WTC11 (cell line): Measurements from ENCODE around the gene PLEKHM3. TPM values are rescaled to one million over a fixed set of nuclear protein-coding genes. Genes with fewer than 3 reads are reported as not detected.
A peak's percentile ranks its signal among the peaks of the same experiment; 100 is the strongest.

ENCODE experiments used
- ATAC-seq: fragments of 200-7000 bp; cut with Tn5 transposase; 2 replicates; pipeline ENCODE4 v1.10.0; 2021; ENCODE audit warnings: mild to moderate bottlenecking, moderate library complexity
- CTCF ChIA-PET: fragments of 300-600 bp; sonication (Branson Sonifier 250); formaldehyde crosslinking; loops from one replicate; lab custom pipeline; 2021; ENCODE audit warnings: antibody characterized with exemption; lab: Charles Lee
- POLR2A ChIA-PET: fragments of 350-600 bp; sonication (Branson Sonifier 250); formaldehyde crosslinking; loops from one replicate; lab custom pipeline; 2021; ENCODE audit warnings: antibody characterized with exemption; lab: Charles Lee
- DNase-seq: peaks from one replicate; pipeline ENCODE4 v3.0.0; 2021; ENCODE audit warnings: low spot score
- H3K27ac Mint-ChIP-seq: 2 replicates; pipeline ENCODE4 v1.8.0; 2021; ENCODE audit warnings: mixed read lengths
- H3K27me3 Mint-ChIP-seq: 2 replicates; pipeline ENCODE4 v1.8.0; 2021; ENCODE audit warnings: low read depth, mild to moderate bottlenecking, moderate library complexity, mixed read lengths
- H3K36me3 Mint-ChIP-seq: 2 replicates; pipeline ENCODE4 v1.8.0; 2021; ENCODE audit warnings: mixed read lengths
- H3K4me1 Mint-ChIP-seq: 2 replicates; pipeline ENCODE4 v1.8.0; 2022; ENCODE audit warnings: mixed read lengths
- H3K4me3 Mint-ChIP-seq: 2 replicates; pipeline ENCODE4 v1.8.0; 2021; ENCODE audit warnings: mild to moderate bottlenecking, moderate library complexity, mixed read lengths
- H3K9me3 Mint-ChIP-seq: 2 replicates; pipeline ENCODE4 v1.8.0; 2021; ENCODE audit warnings: mixed read lengths
- CREM ChIP-seq: sonication (generic); formaldehyde crosslinking; IDR thresholded peaks from 2 replicates; pipeline ENCODE4 v1.8.1; 2022; ENCODE audit warnings: mild to moderate bottlenecking, missing genetic modification reagents, moderate library complexity
- ETV6 ChIP-seq: sonication (generic); formaldehyde crosslinking; IDR thresholded peaks from 2 replicates; pipeline ENCODE4 v1.8.1; 2022; ENCODE audit warnings: mild to moderate bottlenecking, missing genetic modification reagents
- NFATC4 ChIP-seq: fragments of 250-450 bp; sonication (Bioruptor Pico); IDR thresholded peaks from 2 replicates; pipeline ENCODE4 v1.9.0; 2021; ENCODE audit warnings: mild to moderate bottlenecking
- NR3C1 ChIP-seq: sonication (generic); formaldehyde crosslinking; conservative IDR thresholded peaks from 2 replicates; pipeline ENCODE4 v1.8.1; 2023; ENCODE audit warnings: low read depth, mild to moderate bottlenecking, missing genetic modification reagents
- RORB ChIP-seq: fragments of 250-450 bp; sonication (Bioruptor Pico); IDR thresholded peaks from 2 replicates; pipeline ENCODE4 v1.9.0; 2021; ENCODE audit warnings: mild to moderate bottlenecking
- TEAD4 ChIP-seq: sonication (generic); formaldehyde crosslinking; IDR thresholded peaks from 2 replicates; pipeline ENCODE4 v1.8.0; 2022; ENCODE audit warnings: mild to moderate bottlenecking, missing genetic modification reagents
- TP53 ChIP-seq: sonication (generic); formaldehyde crosslinking; IDR thresholded peaks from 2 replicates; pipeline ENCODE4 v1.8.1; 2023; ENCODE audit warnings: mild to moderate bottlenecking, missing genetic modification reagents
- ZNF121 ChIP-seq: sonication (generic); formaldehyde crosslinking; IDR thresholded peaks from 2 replicates; pipeline ENCODE4 v1.8.0; 2023; ENCODE audit warnings: missing genetic modification reagents
- ZNF317 ChIP-seq: sonication (generic); formaldehyde crosslinking; IDR thresholded peaks from 2 replicates; pipeline ENCODE4 v1.8.1; 2023; ENCODE audit warnings: low read depth, mild to moderate bottlenecking, moderate library complexity, missing genetic modification reagents, borderline replicate concordance
- ZNF423 ChIP-seq: fragments of 250-450 bp; sonication (Bioruptor Pico); IDR thresholded peaks from 2 replicates; pipeline ENCODE4 v2.1.2; 2022; ENCODE audit warnings: mild to moderate bottlenecking, moderate library complexity
- total RNA-seq: library from RNA; stranded (reverse); gene quantifications from 3 replicates; pipeline ENCODE4 v1.2.3, GENCODE V29; 2021
- TF ChIP-seq, protein P1 (sequence below): sonication (generic); formaldehyde crosslinking; IDR thresholded peaks from 2 replicates; pipeline ENCODE4 v1.8.0; 2022; ENCODE audit warnings: mild to moderate bottlenecking, missing genetic modification reagents
- TF ChIP-seq, protein P2 (sequence below): sonication (generic); formaldehyde crosslinking; IDR thresholded peaks from 2 replicates; pipeline ENCODE4 v1.8.0; 2023; ENCODE audit warnings: missing genetic modification reagents
- TF ChIP-seq, protein P3 (sequence below): sonication (generic); formaldehyde crosslinking; IDR thresholded peaks from 2 replicates; pipeline ENCODE4 v1.8.1; 2023; ENCODE audit warnings: mild to moderate bottlenecking, missing genetic modification reagents, moderate library complexity
- TF ChIP-seq, protein P4 (sequence below): sonication (generic); formaldehyde crosslinking; IDR thresholded peaks from 2 replicates; pipeline ENCODE4 v1.8.0; 2023; ENCODE audit warnings: mild to moderate bottlenecking, missing genetic modification reagents
- TF ChIP-seq, protein P5 (sequence below): sonication (generic); formaldehyde crosslinking; conservative IDR thresholded peaks from 2 replicates; pipeline ENCODE4 v1.8.1; 2023; ENCODE audit warnings: mild to moderate bottlenecking, low read depth, missing genetic modification reagents, moderate library complexity
- TF ChIP-seq, protein P6 (sequence below): sonication (generic); formaldehyde crosslinking; IDR thresholded peaks from 2 replicates; pipeline ENCODE4 v1.8.1; 2022; ENCODE audit warnings: missing genetic modification reagents, borderline replicate concordance
- TF ChIP-seq, protein P7 (sequence below): sonication (generic); formaldehyde crosslinking; IDR thresholded peaks from 2 replicates; pipeline ENCODE4 v1.8.1; 2022; ENCODE audit warnings: low read depth, missing genetic modification reagents, borderline replicate concordance
- TF ChIP-seq, protein P8 (sequence below): fragments of 250-450 bp; sonication (Bioruptor Pico); conservative IDR thresholded peaks from 2 replicates; pipeline ENCODE4 v1.9.0; 2021; ENCODE audit warnings: mild to moderate bottlenecking

The PLEKHM3 gene
- total RNA-seq, 1 experiment from 2014 or later: 5.8 TPM

DNA sequence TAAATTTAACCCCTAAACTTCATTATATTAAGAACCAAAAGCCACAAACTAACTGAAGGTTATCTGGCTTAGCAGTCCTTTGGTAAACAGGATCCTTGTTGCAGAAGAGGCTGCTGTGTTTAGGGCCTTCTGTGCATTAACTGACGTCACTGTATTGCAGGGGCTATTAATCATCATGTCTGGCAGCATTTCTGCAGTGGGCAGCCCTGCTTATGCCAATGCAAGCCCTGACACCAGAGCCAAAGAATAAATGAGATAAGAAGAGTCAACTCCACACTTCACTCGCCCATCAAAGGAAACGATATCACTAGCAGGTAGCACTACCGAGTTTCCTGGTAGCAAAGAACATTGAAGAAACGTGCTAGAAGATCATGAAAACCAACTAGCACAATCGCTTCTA is 110.6 kb downstream of the PLEKHM3 start:
- H3K27me3 Mint-ChIP-seq: no peaks in the 10 kb centered on the region
- TF ChIP-seq, protein P1, sequence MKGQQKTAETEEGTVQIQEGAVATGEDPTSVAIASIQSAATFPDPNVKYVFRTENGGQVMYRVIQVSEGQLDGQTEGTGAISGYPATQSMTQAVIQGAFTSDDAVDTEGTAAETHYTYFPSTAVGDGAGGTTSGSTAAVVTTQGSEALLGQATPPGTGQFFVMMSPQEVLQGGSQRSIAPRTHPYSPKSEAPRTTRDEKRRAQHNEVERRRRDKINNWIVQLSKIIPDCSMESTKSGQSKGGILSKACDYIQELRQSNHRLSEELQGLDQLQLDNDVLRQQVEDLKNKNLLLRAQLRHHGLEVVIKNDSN: no peak
- TF ChIP-seq ETV6 (no peak), ZNF423 (CRISPR knock-in tag) (no peak)
- TF ChIP-seq, protein P2, sequence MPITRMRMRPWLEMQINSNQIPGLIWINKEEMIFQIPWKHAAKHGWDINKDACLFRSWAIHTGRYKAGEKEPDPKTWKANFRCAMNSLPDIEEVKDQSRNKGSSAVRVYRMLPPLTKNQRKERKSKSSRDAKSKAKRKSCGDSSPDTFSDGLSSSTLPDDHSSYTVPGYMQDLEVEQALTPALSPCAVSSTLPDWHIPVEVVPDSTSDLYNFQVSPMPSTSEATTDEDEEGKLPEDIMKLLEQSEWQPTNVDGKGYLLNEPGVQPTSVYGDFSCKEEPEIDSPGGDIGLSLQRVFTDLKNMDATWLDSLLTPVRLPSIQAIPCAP: no peak
- H3K4me3 Mint-ChIP-seq: no peak overlapping the region
- H3K9me3 Mint-ChIP-seq: peaks cover 9% of the 10 kb centered on the region
- ChIA-PET CTCF (interaction anchor here (3.6 kb wide), 1 partner anchor 18 kb away, joined by 15 read pairs; no protein-coding TSS in a partner anchor), POLR2A (no interaction called here)
- peaks cover 10% of the 10 kb centered on the region for H3K4me1 Mint-ChIP-seq
- ATAC-seq: no peak
- no peak overlapping the region for H3K27ac Mint-ChIP-seq
- DNase-seq: no peak
- peaks cover 4% of the 10 kb centered on the region; the same call in 1 of the 2 replicates for H3K36me3 Mint-ChIP-seq

DNA sequence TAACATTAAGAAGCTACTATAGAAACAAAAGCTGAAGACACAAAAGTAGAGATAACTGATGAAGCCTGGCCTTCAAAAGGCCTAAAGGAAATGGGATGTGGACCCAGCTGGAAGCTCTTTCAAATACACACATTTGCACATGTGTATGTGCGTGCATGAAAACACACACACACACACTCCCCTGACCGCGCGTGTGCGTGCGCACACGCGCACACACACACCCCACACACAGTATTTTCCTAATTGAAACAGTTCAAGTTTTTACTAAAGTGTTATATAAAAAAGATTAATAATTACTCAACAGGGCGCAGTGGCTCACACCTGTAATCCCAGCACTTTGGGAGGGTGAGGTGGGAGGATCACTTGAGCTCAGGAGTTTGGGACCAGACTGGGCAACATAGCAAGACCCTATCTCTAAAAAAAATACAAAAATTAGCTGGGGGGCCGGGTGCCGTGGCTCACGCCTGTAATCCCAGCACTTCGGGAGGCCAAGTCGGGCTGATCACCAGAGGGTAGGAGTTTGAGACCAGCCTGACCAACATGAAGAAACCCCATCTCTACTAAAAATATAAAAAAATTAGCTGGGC is 111.5 kb downstream of the PLEKHM3 start:
- Mint-ChIP-seq H3K4me3 (no peak overlapping the region), H3K27me3 (no peaks in the 10 kb centered on the region), H3K9me3 (peaks cover 9% of the 10 kb centered on the region), H3K27ac (no peak overlapping the region), H3K4me1 (peaks cover 10% of the 10 kb centered on the region), H3K36me3 (peaks cover 4% of the 10 kb centered on the region; the same call in 1 of the 2 replicates)
- ATAC-seq (no peak), DNase-seq (no peak)
- TF ChIP-seq ZNF121 (CRISPR knock-in tag): peak; percentile 64; the same call in 1 of the 2 replicates
- TF ChIP-seq, protein P3, sequence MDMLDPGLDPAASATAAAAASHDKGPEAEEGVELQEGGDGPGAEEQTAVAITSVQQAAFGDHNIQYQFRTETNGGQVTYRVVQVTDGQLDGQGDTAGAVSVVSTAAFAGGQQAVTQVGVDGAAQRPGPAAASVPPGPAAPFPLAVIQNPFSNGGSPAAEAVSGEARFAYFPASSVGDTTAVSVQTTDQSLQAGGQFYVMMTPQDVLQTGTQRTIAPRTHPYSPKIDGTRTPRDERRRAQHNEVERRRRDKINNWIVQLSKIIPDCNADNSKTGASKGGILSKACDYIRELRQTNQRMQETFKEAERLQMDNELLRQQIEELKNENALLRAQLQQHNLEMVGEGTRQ: no peak
- POLR2A ChIA-PET: no interaction called here
- CTCF ChIA-PET: no interaction called here

DNA sequence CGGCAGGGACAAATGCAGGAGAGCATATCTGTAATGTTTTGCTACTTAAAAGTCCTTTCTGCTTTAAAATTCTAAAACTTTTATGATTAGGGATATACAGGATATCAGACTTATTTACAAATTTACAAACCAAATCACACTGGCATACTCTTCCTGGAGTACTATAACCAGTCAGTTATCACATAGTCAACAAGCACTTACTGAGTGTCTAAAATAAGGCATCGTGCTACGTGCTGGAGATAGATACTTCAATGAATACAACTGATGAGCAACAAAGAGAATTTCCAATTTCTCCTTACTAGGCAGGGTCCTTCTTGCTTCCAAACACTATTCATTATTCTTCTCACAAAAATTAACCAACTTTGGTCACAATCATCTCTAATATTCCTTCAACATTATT is 113.5 kb downstream of the PLEKHM3 start:
- H3K4me3 Mint-ChIP-seq: no peak overlapping the region
- no peak for ATAC-seq
- peaks cover 10% of the 10 kb centered on the region for H3K4me1 Mint-ChIP-seq
- POLR2A ChIA-PET: no interaction called here
- no peak overlapping the region for H3K27ac Mint-ChIP-seq
- CTCF ChIA-PET: no interaction called here
- peaks cover 4% of the 10 kb centered on the region; the same call in 1 of the 2 replicates for H3K36me3 Mint-ChIP-seq
- DNase-seq: no peak
- peaks cover 9% of the 10 kb centered on the region for H3K9me3 Mint-ChIP-seq
- no peaks in the 10 kb centered on the region for H3K27me3 Mint-ChIP-seq
- TF ChIP-seq, protein P4, sequence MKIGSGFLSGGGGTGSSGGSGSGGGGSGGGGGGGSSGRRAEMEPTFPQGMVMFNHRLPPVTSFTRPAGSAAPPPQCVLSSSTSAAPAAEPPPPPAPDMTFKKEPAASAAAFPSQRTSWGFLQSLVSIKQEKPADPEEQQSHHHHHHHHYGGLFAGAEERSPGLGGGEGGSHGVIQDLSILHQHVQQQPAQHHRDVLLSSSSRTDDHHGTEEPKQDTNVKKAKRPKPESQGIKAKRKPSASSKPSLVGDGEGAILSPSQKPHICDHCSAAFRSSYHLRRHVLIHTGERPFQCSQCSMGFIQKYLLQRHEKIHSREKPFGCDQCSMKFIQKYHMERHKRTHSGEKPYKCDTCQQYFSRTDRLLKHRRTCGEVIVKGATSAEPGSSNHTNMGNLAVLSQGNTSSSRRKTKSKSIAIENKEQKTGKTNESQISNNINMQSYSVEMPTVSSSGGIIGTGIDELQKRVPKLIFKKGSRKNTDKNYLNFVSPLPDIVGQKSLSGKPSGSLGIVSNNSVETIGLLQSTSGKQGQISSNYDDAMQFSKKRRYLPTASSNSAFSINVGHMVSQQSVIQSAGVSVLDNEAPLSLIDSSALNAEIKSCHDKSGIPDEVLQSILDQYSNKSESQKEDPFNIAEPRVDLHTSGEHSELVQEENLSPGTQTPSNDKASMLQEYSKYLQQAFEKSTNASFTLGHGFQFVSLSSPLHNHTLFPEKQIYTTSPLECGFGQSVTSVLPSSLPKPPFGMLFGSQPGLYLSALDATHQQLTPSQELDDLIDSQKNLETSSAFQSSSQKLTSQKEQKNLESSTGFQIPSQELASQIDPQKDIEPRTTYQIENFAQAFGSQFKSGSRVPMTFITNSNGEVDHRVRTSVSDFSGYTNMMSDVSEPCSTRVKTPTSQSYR (CRISPR knock-in tag): no peak
- TF ChIP-seq ZNF423 (CRISPR knock-in tag): no peak
- TF ChIP-seq, protein P5, sequence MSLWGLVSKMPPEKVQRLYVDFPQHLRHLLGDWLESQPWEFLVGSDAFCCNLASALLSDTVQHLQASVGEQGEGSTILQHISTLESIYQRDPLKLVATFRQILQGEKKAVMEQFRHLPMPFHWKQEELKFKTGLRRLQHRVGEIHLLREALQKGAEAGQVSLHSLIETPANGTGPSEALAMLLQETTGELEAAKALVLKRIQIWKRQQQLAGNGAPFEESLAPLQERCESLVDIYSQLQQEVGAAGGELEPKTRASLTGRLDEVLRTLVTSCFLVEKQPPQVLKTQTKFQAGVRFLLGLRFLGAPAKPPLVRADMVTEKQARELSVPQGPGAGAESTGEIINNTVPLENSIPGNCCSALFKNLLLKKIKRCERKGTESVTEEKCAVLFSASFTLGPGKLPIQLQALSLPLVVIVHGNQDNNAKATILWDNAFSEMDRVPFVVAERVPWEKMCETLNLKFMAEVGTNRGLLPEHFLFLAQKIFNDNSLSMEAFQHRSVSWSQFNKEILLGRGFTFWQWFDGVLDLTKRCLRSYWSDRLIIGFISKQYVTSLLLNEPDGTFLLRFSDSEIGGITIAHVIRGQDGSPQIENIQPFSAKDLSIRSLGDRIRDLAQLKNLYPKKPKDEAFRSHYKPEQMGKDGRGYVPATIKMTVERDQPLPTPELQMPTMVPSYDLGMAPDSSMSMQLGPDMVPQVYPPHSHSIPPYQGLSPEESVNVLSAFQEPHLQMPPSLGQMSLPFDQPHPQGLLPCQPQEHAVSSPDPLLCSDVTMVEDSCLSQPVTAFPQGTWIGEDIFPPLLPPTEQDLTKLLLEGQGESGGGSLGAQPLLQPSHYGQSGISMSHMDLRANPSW (CRISPR knock-in tag): no peak
- no peak for TF ChIP-seq ZNF317
- TF ChIP-seq, protein P6, sequence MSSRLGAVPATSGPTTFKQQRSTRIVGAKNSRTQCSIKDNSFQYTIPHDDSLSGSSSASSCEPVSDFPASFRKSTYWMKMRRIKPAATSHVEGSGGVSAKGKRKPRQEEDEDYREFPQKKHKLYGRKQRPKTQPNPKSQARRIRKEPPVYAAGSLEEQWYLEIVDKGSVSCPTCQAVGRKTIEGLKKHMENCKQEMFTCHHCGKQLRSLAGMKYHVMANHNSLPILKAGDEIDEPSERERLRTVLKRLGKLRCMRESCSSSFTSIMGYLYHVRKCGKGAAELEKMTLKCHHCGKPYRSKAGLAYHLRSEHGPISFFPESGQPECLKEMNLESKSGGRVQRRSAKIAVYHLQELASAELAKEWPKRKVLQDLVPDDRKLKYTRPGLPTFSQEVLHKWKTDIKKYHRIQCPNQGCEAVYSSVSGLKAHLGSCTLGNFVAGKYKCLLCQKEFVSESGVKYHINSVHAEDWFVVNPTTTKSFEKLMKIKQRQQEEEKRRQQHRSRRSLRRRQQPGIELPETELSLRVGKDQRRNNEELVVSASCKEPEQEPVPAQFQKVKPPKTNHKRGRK (CRISPR knock-in tag): no peak
- TF ChIP-seq RORB (CRISPR knock-in tag): no peak
- no peak for TF ChIP-seq ZNF121 (CRISPR knock-in tag)
- no peak for TF ChIP-seq NR3C1 (CRISPR knock-in tag)
- TF ChIP-seq, protein P7, sequence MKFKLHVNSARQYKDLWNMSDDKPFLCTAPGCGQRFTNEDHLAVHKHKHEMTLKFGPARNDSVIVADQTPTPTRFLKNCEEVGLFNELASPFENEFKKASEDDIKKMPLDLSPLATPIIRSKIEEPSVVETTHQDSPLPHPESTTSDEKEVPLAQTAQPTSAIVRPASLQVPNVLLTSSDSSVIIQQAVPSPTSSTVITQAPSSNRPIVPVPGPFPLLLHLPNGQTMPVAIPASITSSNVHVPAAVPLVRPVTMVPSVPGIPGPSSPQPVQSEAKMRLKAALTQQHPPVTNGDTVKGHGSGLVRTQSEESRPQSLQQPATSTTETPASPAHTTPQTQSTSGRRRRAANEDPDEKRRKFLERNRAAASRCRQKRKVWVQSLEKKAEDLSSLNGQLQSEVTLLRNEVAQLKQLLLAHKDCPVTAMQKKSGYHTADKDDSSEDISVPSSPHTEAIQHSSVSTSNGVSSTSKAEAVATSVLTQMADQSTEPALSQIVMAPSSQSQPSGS (CRISPR knock-in tag): no peak
- no peak for TF ChIP-seq TP53 (CRISPR knock-in tag)
- TF ChIP-seq, protein P8, sequence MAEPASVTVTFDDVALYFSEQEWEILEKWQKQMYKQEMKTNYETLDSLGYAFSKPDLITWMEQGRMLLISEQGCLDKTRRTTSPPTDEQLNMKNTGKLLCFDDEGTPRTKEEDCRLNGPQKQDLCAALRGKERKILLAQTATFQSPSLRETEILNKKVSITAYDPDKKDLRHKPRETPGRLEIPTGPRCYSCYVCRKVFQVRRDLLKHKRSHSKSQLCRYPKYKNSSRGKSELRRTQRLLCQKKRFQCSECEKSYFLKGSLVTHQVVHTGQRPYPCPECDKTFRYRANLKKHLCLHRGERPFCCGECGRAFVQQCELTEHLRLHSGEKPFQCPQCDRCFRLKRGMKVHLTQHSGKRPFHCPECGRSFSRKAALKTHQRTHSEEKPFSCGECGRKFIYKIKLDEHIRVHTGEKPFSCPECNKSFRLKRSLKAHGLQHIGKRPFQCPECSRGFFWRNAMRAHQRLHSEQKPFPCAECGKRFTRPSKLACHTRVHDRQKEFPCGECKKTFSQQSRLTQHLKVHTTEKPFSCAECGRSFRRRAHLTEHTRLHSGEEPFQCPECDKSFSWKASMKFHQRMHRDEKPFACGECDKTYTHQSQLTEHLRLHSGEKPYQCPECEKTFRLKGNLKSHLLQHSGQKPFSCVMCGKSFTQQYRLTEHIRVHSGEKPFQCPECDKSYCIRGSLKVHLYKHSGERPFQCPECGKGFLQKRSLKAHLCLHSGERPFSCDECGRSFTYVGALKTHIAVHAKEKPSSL (CRISPR knock-in tag): no peak
- TF ChIP-seq CREM (CRISPR knock-in tag): no peak
- no peak for TF ChIP-seq NFATC4 (CRISPR knock-in tag)
- TF ChIP-seq TEAD4: no peak
